Endothelial cell (in vitro differentiated cells): ENCODE data around the gene TENM4. TPM values are rescaled to one million over a fixed set of nuclear protein-coding genes. Genes with fewer than 3 reads are reported as not detected.

ENCODE experiments used
- DNase-seq: peaks from one replicate; pipeline ENCODE4 v3.0.0; 2021; ENCODE audit warnings: low spot score
- H3K27ac Mint-ChIP-seq: one replicate; pipeline ENCODE4 v1.8.0; 2021; ENCODE audit warnings: mixed read lengths, inconsistent platforms; ENCODE audit not compliant: unreplicated experiment
- H3K27me3 Mint-ChIP-seq: one replicate; pipeline ENCODE4 v1.8.0; 2021; ENCODE audit warnings: mild to moderate bottlenecking, moderate library complexity, mixed read lengths, inconsistent platforms; ENCODE audit not compliant: unreplicated experiment
- H3K36me3 Mint-ChIP-seq: one replicate; pipeline ENCODE4 v1.8.0; 2021; ENCODE audit warnings: mild to moderate bottlenecking, low read depth, mixed read lengths, inconsistent platforms; ENCODE audit not compliant: unreplicated experiment
- H3K4me1 Mint-ChIP-seq: one replicate; pipeline ENCODE4 v1.8.0; 2021; ENCODE audit warnings: mild to moderate bottlenecking, mixed read lengths, inconsistent platforms; ENCODE audit not compliant: unreplicated experiment
- H3K4me3 Mint-ChIP-seq: one replicate; pipeline ENCODE4 v1.8.0; 2021; ENCODE audit warnings: mild to moderate bottlenecking, mixed read lengths, inconsistent platforms; ENCODE audit not compliant: unreplicated experiment
- H3K9me3 Mint-ChIP-seq: one replicate; pipeline ENCODE4 v1.8.0; 2021; ENCODE audit warnings: mixed read lengths, inconsistent platforms; ENCODE audit not compliant: unreplicated experiment
- CTCF ChIP-seq: fragments of 200-600 bp; sonication (generic); IDR thresholded peaks from one replicate; pipeline ENCODE4 v1.5.0; 2021; ENCODE audit warnings: antibody characterized with exemption; ENCODE audit not compliant: unreplicated experiment
- total RNA-seq: library from RNA; stranded (reverse); fragmentation: NEBNext Ultra II Directional; extraction: Animal tissue kit (Norgen Biotek cat#: 25700); gene quantifications from one replicate; pipeline ENCODE4 v1.2.1, GENCODE V29; 2021; ENCODE audit not compliant: unreplicated experiment

Gene TENM4
- total RNA-seq, 1 donor from 2014 or later: 1.8 TPM

- Mint-ChIP-seq H3K27me3 (peaks cover 5% of the 10 kb centered on the region), H3K9me3 (no peaks in the 10 kb centered on the region), H3K36me3 (no peaks in the 10 kb centered on the region), H3K27ac (no peak overlapping the region), H3K4me3 (no peak overlapping the region), H3K4me1 (no peaks in the 10 kb centered on the region)
- peak; percentile 58 for DNase-seq
- no peak for TF ChIP-seq CTCF
Observed at GRCh38 chr11:78860720-78861422, 580.0 kb downstream of the TENM4 start.

- Mint-ChIP-seq H3K36me3 (no peaks in the 10 kb centered on the region), H3K27ac (no peak overlapping the region), H3K4me3 (no peak overlapping the region), H3K9me3 (no peaks in the 10 kb centered on the region), H3K4me1 (no peaks in the 10 kb centered on the region), H3K27me3 (peaks cover 4% of the 10 kb centered on the region)
- no peak for TF ChIP-seq CTCF
- DNase-seq: no peak
Observed at GRCh38 chr11:78857688-78858087, 583.1 kb downstream of the TENM4 start.

- Mint-ChIP-seq H3K36me3 (no peaks in the 10 kb centered on the region), H3K27ac (no peak overlapping the region), H3K4me1 (no peaks in the 10 kb centered on the region), H3K9me3 (no peaks in the 10 kb centered on the region), H3K4me3 (no peak overlapping the region), H3K27me3 (peaks cover 4% of the 10 kb centered on the region)
- TF ChIP-seq CTCF: no peak
- DNase-seq: no peak
Observed at GRCh38 chr11:78856211-78856610, 584.6 kb downstream of the TENM4 start.

GRCh38 chr11:78855116-78855515 lies 585.7 kb downstream of the TENM4 start:
- no peak for TF ChIP-seq CTCF
- peaks cover 4% of the 10 kb centered on the region for H3K27me3 Mint-ChIP-seq
- no peak for DNase-seq
- H3K27ac Mint-ChIP-seq: no peak overlapping the region
- H3K4me3 Mint-ChIP-seq: no peak overlapping the region
- no peaks in the 10 kb centered on the region for H3K4me1 Mint-ChIP-seq
- H3K9me3 Mint-ChIP-seq: no peaks in the 10 kb centered on the region
- no peaks in the 10 kb centered on the region for H3K36me3 Mint-ChIP-seq

GRCh38 chr11:78853521-78853920 lies 587.3 kb downstream of the TENM4 start:
- no peaks in the 10 kb centered on the region for H3K4me1 Mint-ChIP-seq
- no peak overlapping the region for H3K4me3 Mint-ChIP-seq
- H3K27me3 Mint-ChIP-seq: peaks cover 4% of the 10 kb centered on the region
- no peaks in the 10 kb centered on the region for H3K9me3 Mint-ChIP-seq
- no peak for DNase-seq
- no peaks in the 10 kb centered on the region for H3K36me3 Mint-ChIP-seq
- no peak overlapping the region for H3K27ac Mint-ChIP-seq
- no peak for TF ChIP-seq CTCF
